Neuronal stem cell (in vitro differentiated cells): ENCODE data around the gene RPL10A.
A peak's percentile ranks its signal among the peaks of the same experiment; 100 is the strongest.

Source experiments
- DNase-seq: peaks from one replicate; pipeline ENCODE4 v3.0.0-alpha.2; 2013; ENCODE audit warnings: low spot score
- H2AFZ ChIP-seq: one replicate; pipeline ENCODE4 v1.6.1; 2013; ENCODE audit warnings: mild to moderate bottlenecking, low read length, inconsistent platforms
- H2AK5ac ChIP-seq: 2 replicates; pipeline ENCODE4 v1.6.1; 2013; ENCODE audit warnings: low read depth, mild to moderate bottlenecking, inconsistent platforms, low read length, moderate library complexity, mixed read lengths
- H2BK120ac ChIP-seq: 2 replicates; pipeline ENCODE4 v1.6.1; 2013; ENCODE audit warnings: low read depth, mild to moderate bottlenecking, inconsistent platforms, low read length, moderate library complexity, mixed read lengths
- H2BK12ac ChIP-seq: one replicate; pipeline ENCODE4 v1.6.1; 2013; ENCODE audit warnings: low read length, inconsistent platforms
- H2BK15ac ChIP-seq: 2 replicates; pipeline ENCODE4 v1.6.1; 2013; ENCODE audit warnings: mild to moderate bottlenecking, low read length, inconsistent platforms, mixed read lengths
- H2BK5ac ChIP-seq: one replicate; pipeline ENCODE4 v1.6.1; 2013; ENCODE audit warnings: inconsistent platforms, mild to moderate bottlenecking, low read length, moderate library complexity
- H3K14ac ChIP-seq: one replicate; pipeline ENCODE4 v1.6.1; 2013; ENCODE audit warnings: low read length, inconsistent platforms
- H3K18ac ChIP-seq: 2 replicates; pipeline ENCODE4 v1.6.1; 2013; ENCODE audit warnings: low read length, inconsistent platforms
- H3K23ac ChIP-seq: 2 replicates; pipeline ENCODE4 v1.6.1; 2013; ENCODE audit warnings: low read depth, mild to moderate bottlenecking, mixed read lengths, low read length, inconsistent platforms; ENCODE audit not compliant: poor library complexity
- H3K27ac ChIP-seq: replicated peaks from 3 replicates; pipeline ENCODE4 v1.5.1; 2013; ENCODE audit warnings: low read length, inconsistent platforms
- H3K27me3 ChIP-seq, 3 experiments: 2 replicates each; pipeline ENCODE4 v1.6.1; 2013; ENCODE audit warnings: low read length in 3 of 3, mild to moderate bottlenecking in 2 of 3, inconsistent platforms in 1 of 3, low read depth in 1 of 3, mixed read lengths in 1 of 3, moderate library complexity in 1 of 3; ENCODE audit not compliant: control insufficient read depth in 3 of 3, insufficient read depth in 3 of 3
- H3K36me3 ChIP-seq, 2 donors: replicated peaks in 1 of 2; 2 replicates each; pipeline ENCODE4 v1.6.1; 2013; ENCODE audit warnings: low read length in 2 of 2; ENCODE audit not compliant: control insufficient read depth in 2 of 2, insufficient read depth in 2 of 2
- H3K4ac ChIP-seq: 2 replicates; pipeline ENCODE4 v1.6.1; 2013; ENCODE audit warnings: inconsistent platforms, mild to moderate bottlenecking, low read length, moderate library complexity
- H3K4me1 ChIP-seq, 2 donors: 1 replicate in 1 of 2; 2 replicates in 1 of 2; pipeline ENCODE4 v1.6.1; 2013; ENCODE audit warnings: low read length in 2 of 2, low read depth in 1 of 2; ENCODE audit not compliant: control insufficient read depth in 2 of 2, insufficient read depth in 1 of 2
- H3K4me2 ChIP-seq: one replicate; pipeline ENCODE4 v1.6.1; 2013; ENCODE audit warnings: mild to moderate bottlenecking, low read length, inconsistent platforms; ENCODE audit not compliant: insufficient read depth, poor library complexity, severe bottlenecking
- H3K4me3 ChIP-seq, 2 donors: 2 replicates each; pipeline ENCODE4 v1.5.1; 2013; ENCODE audit warnings: low read length in 2 of 2, mild to moderate bottlenecking in 2 of 2, inconsistent platforms in 1 of 2, moderate library complexity in 1 of 2
- H3K79me1 ChIP-seq: one replicate; pipeline ENCODE4 v1.6.1; 2013; ENCODE audit warnings: low read depth, mild to moderate bottlenecking, inconsistent platforms, low read length, moderate library complexity
- H3K9ac ChIP-seq: one replicate; pipeline ENCODE4 v1.6.1; 2013; ENCODE audit warnings: mild to moderate bottlenecking, low read depth, low read length, inconsistent platforms; ENCODE audit not compliant: poor library complexity
- H3K9me3 ChIP-seq, 2 donors: replicated peaks in 1 of 2; 2 replicates each; pipeline versions ENCODE3 to v1.6.1; 2013; ENCODE audit warnings: low read length in 2 of 2, mild to moderate bottlenecking in 2 of 2, inconsistent platforms in 1 of 2, low read depth in 1 of 2, mixed read lengths in 1 of 2, moderate library complexity in 1 of 2; ENCODE audit not compliant: control insufficient read depth in 2 of 2, insufficient read depth in 1 of 2
- H4K8ac ChIP-seq: one replicate; pipeline ENCODE4 v1.6.1; 2013; ENCODE audit warnings: low read depth, mild to moderate bottlenecking, inconsistent platforms, low read length, moderate library complexity
- H4K91ac ChIP-seq: one replicate; pipeline ENCODE4 v1.6.1; 2013; ENCODE audit warnings: low read length, low read depth, mild to moderate bottlenecking, inconsistent platforms; ENCODE audit not compliant: poor library complexity
- WGBS, 2 donors: extraction: QIAGEN DNeasy Blood & Tissue Kit; methylation state at CpG; one replicate each; pipeline ENCODE4 v1.1.7; 2013; ENCODE audit warnings: missing lambda C conversion rate in 2 of 2, mixed read lengths in 1 of 2; ENCODE audit not compliant: insufficient read length in 2 of 2, insufficient replicate concordance in 1 of 2; ENCODE audit errors: extremely low coverage in 2 of 2; 5-methylcytosine and 5-hydroxymethylcytosine counted together
- small RNA-seq: library from polyadenylated mRNA; stranded (forward); fragments of <200 nt; extraction: miRNeasy Mini kit (QIAGEN cat#:217004); gene quantifications from one replicate; pipeline ENCODE3, GENCODE V24; 2013; ENCODE audit not compliant: insufficient read depth

The RPL10A gene

DNA sequence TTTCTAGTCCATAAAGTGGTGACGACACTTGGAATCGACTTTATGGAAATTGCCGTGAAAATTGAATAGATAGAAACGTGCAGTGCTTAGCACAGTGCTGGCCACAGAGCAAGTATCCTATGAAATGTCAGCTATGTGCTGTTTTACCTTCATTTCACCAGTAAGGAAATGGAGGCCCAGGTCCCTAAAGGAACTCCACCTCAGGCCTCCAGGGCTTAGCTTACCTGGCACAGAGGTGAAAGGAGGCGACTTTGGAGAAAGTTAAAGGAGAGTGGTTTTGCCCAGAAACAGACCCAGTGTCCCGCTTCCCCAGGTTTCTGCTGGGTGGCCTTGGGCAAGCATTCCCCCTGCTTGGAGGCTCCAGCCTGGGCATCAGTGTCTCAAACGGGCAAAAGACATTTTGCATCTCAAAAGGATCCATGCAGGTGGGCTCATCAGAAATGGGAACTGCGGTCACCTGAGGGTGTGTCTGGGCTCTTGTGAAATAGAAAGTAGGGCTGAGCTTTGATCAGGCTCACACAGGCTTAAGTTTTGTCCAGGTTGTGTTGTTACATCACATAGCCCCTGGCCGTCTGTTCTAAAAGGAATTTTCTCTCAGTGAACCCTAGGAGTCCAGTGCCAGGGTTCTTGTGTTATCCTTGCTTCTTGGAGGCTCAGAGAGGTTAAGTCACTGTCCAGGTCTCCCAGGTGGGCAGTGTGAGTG is 51.3 kb downstream of the RPL10A start:
- no peak overlapping the region for H2AFZ ChIP-seq
- no peaks in the 10 kb centered on the region for H3K9me3 ChIP-seq
- H3K79me1 ChIP-seq = no peaks in the 10 kb centered on the region
- peak overlapping the region; percentile 31 for H2BK15ac ChIP-seq
- no peak overlapping the region for H2BK5ac ChIP-seq
- H4K8ac ChIP-seq = no peak overlapping the region
- no peak overlapping the region for H3K4me3 ChIP-seq
- no peak overlapping the region for H3K14ac ChIP-seq
- no CpG with 5 or more reads among the region's 9 CpGs for WGBS, 2 donors
- no peak overlapping the region for H3K9ac ChIP-seq
- H4K91ac ChIP-seq = no peak overlapping the region
- H3K23ac ChIP-seq = no peak overlapping the region
- H3K18ac ChIP-seq = peak overlapping the region; percentile 20
- H3K27me3 ChIP-seq = no peaks in the 10 kb centered on the region
- no peak for DNase-seq
- no peak overlapping the region for H3K4me2 ChIP-seq
- no peak overlapping the region for H2BK120ac ChIP-seq
- no peaks in the 10 kb centered on the region for H3K36me3 ChIP-seq
- H3K4me1 ChIP-seq = peaks cover 5% of the 10 kb centered on the region in 2 donors
- H3K27ac ChIP-seq = no peak overlapping the region
- H2BK12ac ChIP-seq = no peak overlapping the region
- peak overlapping the region; percentile 86 for H2AK5ac ChIP-seq
- no peak overlapping the region for H3K4ac ChIP-seq

Small RNA genes lying within 50 kb of the gene (small RNA-seq; reads per million reads assigned to genes)
- 2.0 reads per million for gene MIR7111
